Stimulated activated CD4-positive, alpha-beta T cell treated with anti-CD3 and anti-CD28 coated beads, Interleukin-2, amount 100 ng/mL, for 4 hours (primary cell): Measurements from ENCODE around the gene TRIO.

Source experiments
- DNase-seq: peaks from one replicate; pipeline ENCODE4 v3.0.0-alpha.2; 2020; ENCODE audit warnings: low read depth

Gene TRIO

DNA sequence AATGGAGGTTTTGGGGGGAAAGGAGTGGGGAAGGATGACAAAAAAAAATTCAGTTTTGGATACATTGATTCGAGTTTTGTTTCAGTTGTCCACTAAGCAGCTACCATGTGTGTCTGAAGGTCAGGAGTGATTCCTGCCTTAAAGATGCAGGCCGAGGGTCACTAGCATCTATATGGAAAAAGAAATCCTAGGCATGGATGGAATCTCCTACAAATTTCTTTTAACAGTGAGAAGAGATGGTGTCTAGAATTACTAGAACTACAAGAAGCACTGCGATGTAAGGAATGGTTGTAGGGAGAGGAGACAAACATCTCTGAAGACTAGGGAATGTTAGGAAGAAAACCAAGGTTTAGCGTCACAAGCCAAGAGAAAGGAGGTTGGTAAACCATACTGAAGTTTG lies 19.6 kb upstream of the TRIO start:
- DNase-seq: no peak

DNA sequence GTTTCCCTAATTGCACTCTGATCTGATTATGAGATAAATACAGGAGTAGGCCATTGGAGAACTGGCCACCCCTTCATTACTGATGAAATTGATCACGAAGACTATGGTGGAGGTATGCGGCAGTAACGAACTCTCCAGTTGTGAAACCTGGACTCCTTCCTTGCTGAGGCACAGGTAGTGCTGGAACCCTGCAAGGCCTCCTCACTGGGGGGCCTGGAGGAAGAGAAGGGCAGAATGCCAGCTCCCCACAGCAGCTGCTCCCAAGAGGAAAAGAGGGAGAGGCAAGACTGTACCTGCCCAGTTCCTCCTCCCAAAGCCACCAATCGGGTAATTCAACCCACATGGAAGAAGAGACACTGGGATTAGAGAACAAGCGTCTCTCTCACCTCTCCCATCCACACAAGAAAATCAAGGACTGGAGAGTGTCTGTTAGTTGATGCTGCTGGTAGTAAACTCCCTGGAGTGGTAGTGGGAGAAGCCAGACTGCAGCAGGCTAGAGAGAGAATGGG lies 19.1 kb upstream of the TRIO start:
- DNase-seq: no peak

DNA sequence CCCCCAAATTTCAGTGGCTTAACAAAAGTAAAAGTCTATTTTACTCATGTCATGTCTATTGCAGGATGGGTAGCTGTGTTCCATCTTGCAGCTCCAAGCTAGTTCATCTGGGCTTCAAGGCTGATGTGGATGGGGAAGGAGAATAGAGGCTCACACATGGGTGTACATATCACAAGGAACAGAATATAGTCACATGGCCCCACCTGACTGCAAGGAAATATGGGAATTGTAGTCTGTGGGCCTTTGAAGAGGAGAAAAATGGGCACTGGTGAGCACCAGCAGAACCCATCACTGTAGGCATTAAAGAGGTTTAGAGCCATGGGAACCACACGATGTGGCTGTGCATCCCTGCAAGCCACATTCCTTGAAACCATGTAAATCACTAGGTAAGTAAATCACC lies 17.9 kb upstream of the TRIO start:
- no peak for DNase-seq

DNA sequence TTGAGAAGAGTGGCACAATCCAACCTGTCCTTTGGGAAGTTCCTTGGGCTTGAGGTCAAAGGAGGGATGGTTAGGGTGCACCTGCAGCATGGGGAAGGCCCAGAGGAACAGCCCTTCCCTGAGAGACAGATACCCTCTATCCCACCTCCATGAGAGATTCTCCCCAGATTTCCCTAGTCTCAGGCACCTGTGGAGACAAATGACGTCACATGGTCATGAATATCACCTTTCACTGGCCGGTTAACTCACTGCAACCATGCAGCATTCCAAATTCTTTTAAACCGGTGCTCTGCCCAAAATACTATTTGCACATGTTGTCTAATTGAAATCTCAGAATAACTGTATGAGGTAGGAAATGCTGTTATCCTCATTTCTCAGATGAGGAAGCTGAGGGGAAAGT lies 15.6 kb upstream of the TRIO start:
- no peak for DNase-seq

DNA sequence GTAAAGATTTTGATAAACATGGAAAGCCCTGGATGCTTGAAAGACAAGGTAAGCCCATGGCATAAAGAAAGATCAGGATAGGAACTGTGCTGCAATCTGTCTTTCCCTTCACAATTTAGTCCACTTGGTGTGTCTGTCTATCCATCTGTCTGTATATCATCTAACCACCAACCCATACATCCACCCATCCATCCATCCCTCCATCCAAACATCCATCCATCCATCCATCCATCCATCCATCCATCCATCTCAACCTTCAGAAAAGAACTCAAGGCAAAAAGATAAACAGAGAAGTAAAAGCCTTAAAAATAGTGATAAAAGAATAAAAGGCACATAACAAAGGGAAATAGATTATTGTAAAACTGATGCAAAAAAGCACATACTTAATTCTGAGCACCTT lies 15.1 kb upstream of the TRIO start:
- DNase-seq: no peak

DNA sequence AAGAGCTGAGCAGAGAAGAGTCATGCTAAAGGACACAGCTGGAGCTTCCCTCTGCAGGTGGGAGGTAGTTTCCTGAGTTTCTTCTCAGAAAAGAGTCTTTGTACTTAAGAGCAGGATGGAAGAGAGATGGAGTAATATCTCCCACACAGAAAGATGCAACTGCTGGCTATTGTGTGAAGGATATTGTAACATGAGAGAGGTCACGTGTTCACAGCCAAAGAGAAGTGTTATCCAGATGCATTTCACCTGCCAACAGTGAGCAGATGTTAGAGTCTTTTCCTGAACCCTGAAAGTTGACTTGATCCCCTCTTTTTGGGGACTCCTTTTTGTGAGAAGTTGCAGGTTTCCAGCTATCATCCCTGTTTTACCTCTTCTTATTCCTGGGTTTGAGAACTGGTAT lies 14.0 kb upstream of the TRIO start:
- DNase-seq: no peak

DNA sequence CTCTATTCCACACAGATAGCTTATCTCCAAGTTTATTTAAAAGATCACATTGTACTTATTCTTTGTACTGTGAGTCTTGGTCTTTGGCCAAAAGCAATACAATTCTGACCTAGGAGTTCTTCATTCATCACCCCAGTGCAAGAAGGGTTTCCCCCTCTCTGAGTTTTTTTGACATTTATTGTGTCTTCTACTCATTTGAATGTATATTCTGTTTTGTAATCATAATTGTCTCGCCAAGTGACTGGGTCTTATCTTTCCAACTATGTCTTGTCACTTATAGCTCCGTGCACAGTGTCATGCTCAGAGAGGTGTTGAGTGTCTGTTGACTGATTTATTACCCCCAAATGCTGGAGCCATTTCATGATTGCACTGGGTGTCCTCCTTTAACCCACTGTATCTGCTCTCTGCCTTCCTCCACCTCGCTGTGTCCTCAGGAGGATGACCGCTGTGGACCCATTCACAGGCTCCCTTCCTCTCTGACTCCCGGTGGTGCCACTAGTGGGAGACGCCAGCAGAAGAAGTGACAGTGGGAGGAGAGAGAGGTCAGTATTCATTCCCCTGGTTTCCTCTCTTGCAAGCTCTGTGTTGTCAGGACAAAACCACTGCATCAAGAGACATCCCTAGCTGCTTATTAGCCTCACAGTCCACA lies 11.2 kb upstream of the TRIO start:
- DNase-seq: no peak

DNA sequence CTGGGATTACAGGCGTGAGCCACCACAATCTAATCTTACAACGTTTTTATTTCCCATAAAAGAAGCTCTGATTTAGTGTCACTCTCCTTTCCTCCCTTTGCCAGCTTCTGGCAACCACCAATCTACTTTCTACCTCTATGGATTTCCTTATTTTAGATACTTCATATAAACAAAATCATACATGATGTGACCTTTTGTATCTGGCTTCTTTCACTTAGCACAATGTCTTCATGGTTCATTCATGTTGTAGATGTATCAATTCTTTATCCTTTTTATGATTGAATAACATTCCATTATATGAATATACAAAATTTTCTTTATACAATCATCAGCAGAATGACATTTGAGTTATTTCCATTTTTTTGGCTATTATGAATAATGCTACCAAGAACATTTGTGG lies 9.7 kb upstream of the TRIO start:
- DNase-seq: no peak

DNA sequence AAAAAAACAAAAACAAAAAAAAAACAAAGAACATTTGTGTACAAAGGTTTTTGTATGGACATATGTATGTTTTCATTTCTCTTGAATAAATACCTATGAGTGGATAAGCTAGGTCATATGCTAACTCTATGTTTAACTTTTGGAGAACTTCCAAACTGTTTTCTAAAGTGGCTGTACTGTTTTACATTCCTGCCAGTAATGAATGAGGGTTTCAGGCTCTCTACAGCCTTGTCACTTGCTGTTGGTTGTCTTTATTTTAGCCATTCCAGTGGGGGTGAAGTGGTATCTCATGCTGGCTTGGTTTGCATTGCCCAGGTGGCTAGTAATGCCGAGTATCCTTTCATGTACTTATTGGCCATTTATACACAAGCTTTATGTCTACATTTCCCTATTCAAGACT lies 9.1 kb upstream of the TRIO start:
- DNase-seq: no peak

DNA sequence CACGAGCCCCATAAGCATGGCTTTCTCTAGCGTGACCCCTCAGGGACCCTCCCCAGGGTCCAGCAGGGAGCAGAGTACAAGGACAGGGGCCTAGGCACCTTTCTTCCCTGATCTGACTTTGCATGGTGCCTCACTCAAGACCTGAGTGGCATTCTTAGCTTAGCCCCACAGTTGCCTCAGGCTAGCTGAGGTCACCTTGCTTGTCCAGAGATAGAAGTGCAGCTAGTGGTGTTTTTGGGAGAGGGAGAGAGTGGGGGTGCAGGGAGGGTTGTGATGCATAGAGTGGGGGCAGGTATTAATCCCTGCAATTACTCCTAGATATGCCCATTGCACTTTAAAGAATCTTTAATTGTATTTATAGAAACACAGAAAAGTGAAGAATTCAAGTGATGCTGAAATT lies 8.4 kb upstream of the TRIO start:
- no peak for DNase-seq

DNA sequence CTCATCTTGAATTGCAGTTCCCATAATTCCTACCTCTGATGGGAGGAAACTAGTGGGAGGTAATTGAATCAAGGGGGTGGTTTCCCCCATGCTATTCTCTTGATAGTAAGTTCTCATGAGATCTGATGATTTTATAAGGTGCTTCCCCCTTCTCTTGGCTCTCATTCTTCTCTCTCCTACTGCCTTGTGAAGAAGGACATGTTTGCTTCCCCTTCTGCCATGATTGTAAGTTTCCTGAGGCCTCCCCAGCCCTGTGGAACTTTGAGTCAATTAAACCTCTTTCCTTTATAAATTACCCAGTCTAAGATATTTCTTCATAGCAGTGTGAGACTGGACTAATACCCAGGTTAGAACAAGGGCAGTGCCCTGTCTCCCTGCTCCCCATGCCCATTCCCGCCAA lies 7.5 kb upstream of the TRIO start:
- DNase-seq: no peak

DNA sequence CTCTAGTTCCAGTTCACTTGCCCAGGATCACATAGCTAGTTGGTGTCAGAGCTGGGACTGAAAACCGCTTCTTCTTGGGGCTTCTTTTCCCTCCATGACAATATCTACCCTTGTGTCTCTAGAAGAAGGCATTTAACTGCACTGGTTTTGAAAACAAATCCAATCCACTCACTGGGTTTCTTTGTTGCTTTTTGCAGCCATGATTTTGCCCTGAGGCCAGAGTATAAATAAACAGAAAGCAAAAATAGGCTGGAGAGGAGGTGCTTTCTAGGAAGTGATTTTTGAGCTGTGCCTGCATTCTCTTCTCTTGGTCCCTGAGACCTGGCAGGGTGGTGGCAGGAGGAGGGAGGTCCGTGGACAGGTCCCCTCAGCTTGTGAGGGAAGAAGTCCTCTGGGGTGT lies 6.9 kb upstream of the TRIO start:
- no peak for DNase-seq

DNA sequence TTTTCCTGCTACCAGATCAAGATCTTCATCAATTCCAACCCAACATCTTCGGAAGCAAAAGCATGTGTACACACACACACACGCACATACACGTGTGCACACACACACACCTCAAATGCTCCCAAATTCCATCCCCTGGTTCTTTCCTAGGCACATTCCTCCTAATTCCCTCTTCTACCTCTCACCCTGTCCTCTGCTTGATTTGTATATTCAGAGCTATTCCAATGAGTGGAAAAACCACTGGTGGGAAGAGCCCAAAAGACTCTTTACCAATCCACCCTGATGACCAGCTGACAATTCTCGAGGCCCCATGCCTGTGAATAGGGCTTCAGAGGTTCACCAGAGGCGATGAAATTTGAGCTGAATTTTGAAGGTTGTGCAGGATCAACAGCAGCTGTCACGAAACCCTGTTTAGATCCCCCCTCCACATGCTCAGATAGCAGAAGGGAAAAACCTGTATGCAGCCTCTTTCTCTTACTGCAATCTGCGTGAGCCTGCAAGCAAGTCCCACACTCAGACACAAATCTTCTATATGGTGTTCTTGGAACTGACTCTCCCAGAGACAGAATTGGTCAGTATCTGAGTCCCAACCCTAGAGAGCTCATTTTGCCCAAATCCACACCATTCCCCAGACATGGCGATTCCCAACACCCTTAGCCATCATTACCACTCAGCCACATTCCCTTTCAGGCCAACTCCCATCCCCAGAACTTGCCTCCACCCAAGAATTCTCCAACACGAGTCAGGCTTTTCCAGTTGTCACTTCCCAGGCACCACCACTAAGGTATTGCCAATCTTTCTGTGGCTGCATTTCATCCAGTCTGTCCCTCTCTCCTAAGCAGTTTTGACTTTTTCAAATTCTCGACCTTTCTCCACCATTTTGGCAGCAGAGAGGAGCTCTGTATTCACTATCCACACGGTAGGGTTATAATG lies 4.3 kb upstream of the TRIO start:
- no peak for DNase-seq

DNA sequence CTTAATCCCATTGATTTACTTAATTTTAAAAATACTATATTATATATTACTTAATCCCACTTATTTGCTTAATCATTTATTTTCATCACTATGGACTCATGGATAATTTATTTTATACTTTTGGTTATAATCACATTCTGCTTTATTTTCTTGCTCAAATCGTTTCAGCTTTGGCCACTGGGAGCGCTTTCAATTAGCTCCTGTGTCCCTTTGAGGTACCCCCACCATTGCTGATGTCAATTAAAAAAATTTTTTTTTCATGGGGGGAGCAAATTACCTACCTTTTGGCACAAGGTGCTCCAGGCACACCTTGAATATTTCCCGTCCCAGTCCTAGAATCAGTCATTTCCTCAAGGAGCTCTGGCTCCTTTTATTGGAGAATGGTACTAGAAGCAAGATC lies 1.4 kb upstream of the TRIO start:
- no peak for DNase-seq

DNA sequence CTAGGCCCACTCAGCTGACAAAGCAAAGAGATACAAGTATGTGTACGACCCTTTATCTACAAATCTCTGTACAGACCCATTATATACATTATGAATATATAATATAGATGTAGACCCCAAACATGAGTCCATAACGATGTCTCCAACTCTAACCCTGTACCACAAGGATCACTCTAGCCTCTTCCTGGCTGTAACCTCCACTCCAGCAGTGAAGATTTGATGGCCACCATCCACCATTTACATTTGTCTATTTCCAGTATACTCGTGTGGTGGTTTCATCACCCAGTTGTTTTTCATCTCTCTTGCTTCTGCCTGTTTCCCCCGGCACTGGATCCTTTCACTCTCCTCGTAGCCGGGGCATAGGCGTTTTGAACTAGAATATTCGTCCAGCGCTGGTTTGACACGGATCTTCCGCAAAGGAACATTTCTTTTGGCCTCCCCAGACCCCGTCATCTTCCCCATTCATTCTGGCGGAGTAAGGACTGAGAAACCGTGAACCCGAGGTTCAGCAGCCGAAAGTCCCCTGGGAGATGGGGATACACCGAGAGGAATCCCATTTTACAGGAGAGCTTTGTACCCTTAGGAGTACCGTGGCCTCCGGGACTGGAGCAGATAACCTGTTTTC lies 828 bp upstream of the TRIO start:
- no peak for DNase-seq

DNA sequence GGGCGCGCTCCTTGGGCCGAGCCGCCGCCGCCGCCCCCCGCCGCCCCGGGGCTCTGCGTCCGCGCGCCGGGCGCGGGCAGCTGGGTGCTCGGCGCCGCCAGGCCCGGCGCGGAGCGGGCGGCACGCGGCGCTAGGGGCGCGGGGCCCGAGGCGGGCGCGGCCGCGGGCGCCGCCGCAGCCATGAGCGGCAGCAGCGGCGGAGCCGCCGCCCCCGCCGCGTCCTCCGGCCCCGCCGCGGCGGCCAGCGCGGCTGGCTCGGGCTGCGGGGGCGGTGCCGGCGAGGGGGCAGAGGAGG lies 351 bp downstream of the TRIO start:
- no peak for DNase-seq

DNA sequence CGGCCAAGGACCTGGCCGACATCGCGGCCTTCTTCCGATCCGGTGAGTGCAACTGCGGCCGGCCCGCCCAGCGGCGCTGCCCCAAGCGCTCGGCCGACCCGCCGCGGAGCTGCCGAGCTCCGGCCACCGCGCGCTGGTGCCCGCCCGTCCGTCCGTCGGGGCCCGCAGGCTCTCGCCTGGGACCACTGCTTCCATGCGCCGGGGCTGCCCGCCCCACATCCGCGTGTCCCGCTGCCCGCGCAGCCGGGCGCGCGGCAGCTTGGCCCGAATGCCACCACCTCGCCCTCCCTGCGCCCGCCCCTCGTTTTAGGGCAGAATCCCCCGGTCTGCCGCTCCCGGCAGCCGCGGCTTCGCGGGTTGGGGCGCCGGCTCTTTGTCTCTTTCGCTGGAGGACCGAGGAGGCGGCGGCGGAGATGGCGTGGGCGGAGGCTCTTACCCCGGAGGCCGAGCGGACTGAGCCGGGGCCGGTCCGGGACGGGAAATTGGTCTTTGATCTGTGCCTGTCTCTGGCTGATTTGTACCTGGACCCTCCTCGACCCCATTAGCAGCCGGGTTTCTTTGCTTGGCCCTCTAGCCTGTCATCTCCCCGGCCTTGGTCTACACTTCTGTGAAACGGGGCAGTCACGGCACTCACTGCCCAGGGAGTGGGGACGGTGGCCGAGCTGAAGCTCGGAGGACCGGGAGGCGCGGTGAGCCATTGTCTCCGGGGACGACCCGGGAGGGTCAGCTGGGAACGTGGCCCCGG lies 871 bp downstream of the TRIO start:
- DNase-seq: no peak

DNA sequence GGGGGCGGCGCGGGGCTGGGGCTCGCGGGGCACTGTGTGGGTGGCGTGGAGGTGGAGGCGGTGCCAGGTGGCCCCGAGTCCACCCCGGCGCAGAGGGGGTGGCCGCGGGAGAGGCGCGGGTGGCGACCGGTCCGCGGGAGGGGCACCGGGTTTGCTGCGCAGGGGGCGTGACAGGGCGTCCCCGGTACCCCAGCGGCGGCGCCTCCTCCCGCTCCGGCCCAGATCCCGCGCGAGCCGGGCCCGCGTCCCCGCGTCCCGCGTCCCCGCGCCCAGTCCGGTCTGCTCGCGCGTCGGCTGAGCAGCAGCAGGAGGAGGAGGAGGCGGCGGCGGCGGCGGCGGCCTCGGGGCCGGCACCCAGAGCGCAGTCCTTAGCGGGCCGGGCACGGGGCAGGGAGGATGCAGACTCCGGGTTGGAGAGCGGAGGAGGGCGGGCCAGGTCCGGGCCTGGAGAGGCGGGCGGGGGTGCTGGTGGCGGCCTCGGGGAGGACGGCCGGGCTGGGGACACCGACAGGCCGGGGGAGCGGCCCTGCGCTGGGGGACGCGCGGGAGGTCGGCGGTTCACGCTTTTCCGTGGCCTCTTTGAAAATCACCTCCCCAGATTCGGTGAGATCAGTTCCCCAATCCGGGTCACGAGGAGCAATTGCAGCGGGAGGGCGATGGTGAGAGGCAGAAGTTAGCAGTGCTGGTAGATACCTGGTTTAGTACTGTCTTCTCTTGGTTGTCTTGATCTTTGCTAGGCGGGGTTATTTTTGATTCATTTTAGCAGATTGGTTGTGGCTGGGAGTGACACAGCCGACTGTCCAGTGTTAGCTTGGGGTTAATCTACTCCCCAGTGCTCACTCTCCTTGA lies 1.7 kb downstream of the TRIO start:
- no peak for DNase-seq

DNA sequence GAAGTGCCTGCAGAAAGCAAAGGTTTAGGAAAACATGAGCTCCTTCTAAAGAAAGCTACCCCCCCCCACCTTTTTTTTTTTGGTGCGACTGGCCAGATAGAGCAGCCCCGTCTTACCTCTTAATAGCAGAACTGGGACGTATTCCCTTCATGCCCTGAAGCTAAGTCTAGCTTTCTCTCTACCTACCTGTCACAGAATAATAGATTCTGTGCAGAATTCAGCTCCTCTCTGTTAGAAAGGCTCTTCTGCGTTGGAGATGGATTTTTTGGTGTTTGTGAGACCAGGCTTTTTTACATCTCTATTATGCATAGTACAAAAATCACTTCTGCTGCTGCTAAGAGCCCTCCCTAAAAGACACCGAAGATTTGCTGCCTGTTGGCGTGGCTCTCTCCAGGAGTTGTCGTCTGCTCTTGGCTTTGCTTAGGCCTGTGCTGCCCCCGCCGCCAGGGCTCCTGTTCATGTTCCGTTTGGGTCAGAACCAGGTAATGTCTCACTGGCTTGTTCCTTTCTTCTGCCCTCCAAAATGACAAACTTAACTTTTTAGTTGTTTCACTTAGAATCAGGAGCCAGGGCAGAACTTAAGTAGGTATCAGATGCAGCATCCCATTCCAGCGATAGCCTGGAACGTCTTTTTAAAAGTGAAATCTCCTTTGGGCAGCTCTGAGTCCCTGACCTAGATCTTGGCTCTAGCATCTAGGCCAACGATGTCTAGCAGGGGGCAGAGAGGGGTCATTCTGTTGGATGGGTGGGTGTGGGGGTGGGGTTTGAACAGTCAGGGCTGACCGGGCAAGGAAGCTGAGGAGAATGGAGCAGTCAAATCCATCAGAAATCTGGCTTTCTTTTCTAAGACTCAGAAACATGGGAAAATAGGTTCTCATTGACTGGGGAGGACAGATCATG lies 2.5 kb downstream of the TRIO start:
- DNase-seq: no peak

DNA sequence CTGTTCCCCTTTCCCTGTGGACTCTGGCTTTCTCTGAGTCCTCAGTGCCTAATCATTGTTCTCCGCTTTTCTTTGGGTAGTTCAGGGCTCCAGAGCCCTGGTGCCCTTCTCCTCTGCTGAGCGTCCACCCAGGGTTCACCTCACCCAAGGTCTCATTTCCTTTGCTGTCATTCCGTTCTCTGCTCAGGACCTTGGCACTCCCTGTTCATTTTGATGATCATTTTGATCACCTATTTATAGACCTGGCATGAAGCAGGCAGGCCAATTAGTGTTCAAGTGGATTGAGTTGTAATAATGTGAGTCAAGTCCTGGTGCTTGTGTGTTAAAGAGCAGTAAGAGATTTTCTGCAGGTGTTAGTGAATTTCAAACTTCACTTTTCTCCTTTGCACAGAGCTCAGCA lies 3.6 kb downstream of the TRIO start:
- DNase-seq: no peak

DNA sequence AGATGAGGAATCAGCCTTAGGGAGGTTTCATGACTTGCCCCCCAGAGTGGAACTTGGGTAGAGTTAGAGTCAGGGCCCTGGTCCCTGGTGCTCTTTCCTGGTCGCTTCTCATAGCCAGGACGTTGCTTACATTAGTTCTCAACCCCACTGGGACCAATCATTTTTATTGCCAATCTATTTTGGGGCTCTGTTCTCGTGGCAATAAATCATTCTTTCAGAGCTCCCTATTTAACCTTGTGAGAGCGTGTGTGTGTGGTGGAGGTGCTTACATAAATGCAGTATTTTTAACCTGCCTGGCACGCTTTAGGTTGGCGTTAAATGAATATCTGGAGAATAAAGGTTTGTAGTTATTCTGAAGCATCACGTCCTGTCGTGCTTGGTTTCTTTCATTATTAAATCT lies 4.1 kb downstream of the TRIO start:
- no peak for DNase-seq
